SK-N-SH treated with all-trans-retinoic acid at 6 μM for 48 hours (cell line): ENCODE measurements around the gene FPGS.

ENCODE experiments used
- ATAC-seq: fragments of 200-7000 bp; cut with Tn5 transposase; 3 replicates; pipeline ENCODE4 v1.9.1; 2020; ENCODE audit warnings: mild to moderate bottlenecking, moderate library complexity
- ARNTL ChIP-seq: fragments of 450-650 bp; formaldehyde crosslinking; IDR thresholded peaks from 2 replicates; pipeline ENCODE4 v1.5.0; 2020; ENCODE audit warnings: low read depth, mild to moderate bottlenecking, moderate library complexity, borderline replicate concordance
- BACH2 ChIP-seq: fragments of 250-450 bp; sonication (Bioruptor Pico); IDR thresholded peaks from 2 replicates; pipeline ENCODE4 v1.9.0; 2021; ENCODE audit warnings: mild to moderate bottlenecking, borderline replicate concordance
- CREB5 ChIP-seq: fragments of 250-450 bp; sonication (Bioruptor Pico); IDR thresholded peaks from 2 replicates; pipeline ENCODE4 v1.5.1; 2020; ENCODE audit warnings: low read depth, mild to moderate bottlenecking, moderate library complexity
- CSDC2 ChIP-seq: fragments of 250-450 bp; sonication (Bioruptor Pico); IDR thresholded peaks from 2 replicates; pipeline ENCODE4 v1.5.0; 2020; ENCODE audit warnings: mild to moderate bottlenecking, moderate library complexity
- CSRNP3 ChIP-seq: fragments of 250-450 bp; sonication (Bioruptor Pico); IDR thresholded peaks from 2 replicates; pipeline ENCODE4 v1.5.1; 2021; ENCODE audit warnings: mild to moderate bottlenecking, moderate library complexity
- ESRRG ChIP-seq: fragments of 250-450 bp; sonication (Bioruptor Pico); IDR thresholded peaks from 2 replicates; pipeline ENCODE4 v1.6.1; 2021; ENCODE audit warnings: mild to moderate bottlenecking
- GLIS3 ChIP-seq: fragments of 250-450 bp; sonication (Bioruptor Pico); IDR thresholded peaks from 2 replicates; pipeline ENCODE4 v1.5.0; 2020; ENCODE audit warnings: mild to moderate bottlenecking, moderate library complexity
- ISL1 ChIP-seq: fragments of 250-450 bp; sonication (Bioruptor Pico); IDR thresholded peaks from 2 replicates; pipeline ENCODE4 v2.1.2; 2022; ENCODE audit warnings: mild to moderate bottlenecking, moderate library complexity
- OSR1 ChIP-seq: fragments of 250-450 bp; sonication (Bioruptor Pico); IDR thresholded peaks from 2 replicates; pipeline ENCODE4 v1.8.0; 2022; ENCODE audit warnings: moderate library complexity, mild to moderate bottlenecking, inconsistent platforms
- POU6F1 ChIP-seq: fragments of 250-450 bp; sonication (Bioruptor Pico); IDR thresholded peaks from 2 replicates; pipeline ENCODE4 v1.8.0; 2021; ENCODE audit warnings: low read depth, mild to moderate bottlenecking, moderate library complexity, borderline replicate concordance
- PPARA ChIP-seq: fragments of 250-450 bp; sonication (Bioruptor Pico); IDR thresholded peaks from 2 replicates; pipeline ENCODE4 v1.5.0; 2020; ENCODE audit warnings: mild to moderate bottlenecking, borderline replicate concordance
- RARB ChIP-seq: fragments of 250-450 bp; sonication (Bioruptor Pico); IDR thresholded peaks from 2 replicates; pipeline ENCODE4 v1.8.0; 2021; ENCODE audit warnings: mild to moderate bottlenecking, moderate library complexity
- TCF4 ChIP-seq: fragments of 250-450 bp; sonication (Bioruptor Pico); IDR thresholded peaks from 2 replicates; pipeline ENCODE4 v1.8.0; 2021; ENCODE audit warnings: mild to moderate bottlenecking, moderate library complexity, borderline replicate concordance
- TOX ChIP-seq: fragments of 250-450 bp; sonication (Bioruptor Pico); IDR thresholded peaks from 2 replicates; pipeline ENCODE4 v1.8.0; 2021; ENCODE audit warnings: mild to moderate bottlenecking, moderate library complexity, borderline replicate concordance
- ZC3H10 ChIP-seq: fragments of 250-450 bp; sonication (Bioruptor Pico); IDR thresholded peaks from 2 replicates; pipeline ENCODE4 v1.5.1; 2021; ENCODE audit warnings: mild to moderate bottlenecking, moderate library complexity
- ZFP30 ChIP-seq: fragments of 450-650 bp; formaldehyde crosslinking; IDR thresholded peaks from 2 replicates; pipeline ENCODE4 v1.5.0; 2022; ENCODE audit warnings: mild to moderate bottlenecking, moderate library complexity
- ZNF565 ChIP-seq: fragments of 450-650 bp; formaldehyde crosslinking; conservative IDR thresholded peaks from 2 replicates; pipeline ENCODE4 v1.5.0; 2020; ENCODE audit warnings: low read depth, mild to moderate bottlenecking, moderate library complexity
- ZNF70 ChIP-seq: fragments of 450-650 bp; formaldehyde crosslinking; IDR thresholded peaks from 2 replicates; pipeline ENCODE4 v1.5.0; 2020; ENCODE audit warnings: mild to moderate bottlenecking, moderate library complexity
- TF ChIP-seq, protein P1 (sequence below): fragments of 250-450 bp; sonication (Bioruptor Pico); IDR thresholded peaks from 2 replicates; pipeline ENCODE4 v1.5.0; 2020; ENCODE audit warnings: mild to moderate bottlenecking, moderate library complexity
- TF ChIP-seq, protein P2 (sequence below): fragments of 250-450 bp; sonication (Bioruptor Pico); IDR thresholded peaks from 2 replicates; pipeline ENCODE4 v1.8.0; 2020; ENCODE audit warnings: mild to moderate bottlenecking, moderate library complexity, borderline replicate concordance

The FPGS gene

GRCh38 chr9:127761491-127761956 lies 41.2 kb upstream of the FPGS start:
- no peak; the same call in 2 of the 3 replicates for ATAC-seq
- TF ChIP-seq CREB5 (CRISPR knock-in tag) (no peak), ARNTL (CRISPR knock-in tag) (no peak), CSDC2 (CRISPR knock-in tag) (no peak), BACH2 (no peak), ZC3H10 (CRISPR knock-in tag) (no peak), GLIS3 (no peak), ZFP30 (CRISPR knock-in tag) (no peak), POU6F1 (CRISPR knock-in tag) (no peak), OSR1 (CRISPR knock-in tag) (no peak), ESRRG (CRISPR knock-in tag) (no peak), PPARA (no peak), TCF4 (CRISPR knock-in tag) (no peak), RARB (no peak), ISL1 (CRISPR knock-in tag) (no peak), TOX (no peak), ZNF565 (CRISPR knock-in tag) (no peak)
- TF ChIP-seq, protein P1, sequence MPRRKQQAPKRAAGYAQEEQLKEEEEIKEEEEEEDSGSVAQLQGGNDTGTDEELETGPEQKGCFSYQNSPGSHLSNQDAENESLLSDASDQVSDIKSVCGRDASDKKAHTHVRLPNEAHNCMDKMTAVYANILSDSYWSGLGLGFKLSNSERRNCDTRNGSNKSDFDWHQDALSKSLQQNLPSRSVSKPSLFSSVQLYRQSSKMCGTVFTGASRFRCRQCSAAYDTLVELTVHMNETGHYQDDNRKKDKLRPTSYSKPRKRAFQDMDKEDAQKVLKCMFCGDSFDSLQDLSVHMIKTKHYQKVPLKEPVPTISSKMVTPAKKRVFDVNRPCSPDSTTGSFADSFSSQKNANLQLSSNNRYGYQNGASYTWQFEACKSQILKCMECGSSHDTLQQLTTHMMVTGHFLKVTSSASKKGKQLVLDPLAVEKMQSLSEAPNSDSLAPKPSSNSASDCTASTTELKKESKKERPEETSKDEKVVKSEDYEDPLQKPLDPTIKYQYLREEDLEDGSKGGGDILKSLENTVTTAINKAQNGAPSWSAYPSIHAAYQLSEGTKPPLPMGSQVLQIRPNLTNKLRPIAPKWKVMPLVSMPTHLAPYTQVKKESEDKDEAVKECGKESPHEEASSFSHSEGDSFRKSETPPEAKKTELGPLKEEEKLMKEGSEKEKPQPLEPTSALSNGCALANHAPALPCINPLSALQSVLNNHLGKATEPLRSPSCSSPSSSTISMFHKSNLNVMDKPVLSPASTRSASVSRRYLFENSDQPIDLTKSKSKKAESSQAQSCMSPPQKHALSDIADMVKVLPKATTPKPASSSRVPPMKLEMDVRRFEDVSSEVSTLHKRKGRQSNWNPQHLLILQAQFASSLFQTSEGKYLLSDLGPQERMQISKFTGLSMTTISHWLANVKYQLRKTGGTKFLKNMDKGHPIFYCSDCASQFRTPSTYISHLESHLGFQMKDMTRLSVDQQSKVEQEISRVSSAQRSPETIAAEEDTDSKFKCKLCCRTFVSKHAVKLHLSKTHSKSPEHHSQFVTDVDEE: no peak
- TF ChIP-seq, all 23 proteins: peak for 0

- TF ChIP-seq RARB: no peak
- no peak for TF ChIP-seq CSRNP3
- TF ChIP-seq GLIS3: no peak
- TF ChIP-seq POU6F1 (CRISPR knock-in tag): no peak
- no peak for TF ChIP-seq ZNF565 (CRISPR knock-in tag)
- no peak for TF ChIP-seq ESRRG (CRISPR knock-in tag)
- TF ChIP-seq ZFP30 (CRISPR knock-in tag): no peak
- no peak for TF ChIP-seq ZC3H10 (CRISPR knock-in tag)
- TF ChIP-seq BACH2: no peak
- TF ChIP-seq CREB5 (CRISPR knock-in tag): no peak
- no peak for TF ChIP-seq CSDC2 (CRISPR knock-in tag)
- no peak for TF ChIP-seq OSR1 (CRISPR knock-in tag)
- no peak for TF ChIP-seq TOX
- no peak for TF ChIP-seq ARNTL (CRISPR knock-in tag)
- no peak for TF ChIP-seq PPARA
- TF ChIP-seq, protein P1: no peak
- TF ChIP-seq, protein P2, sequence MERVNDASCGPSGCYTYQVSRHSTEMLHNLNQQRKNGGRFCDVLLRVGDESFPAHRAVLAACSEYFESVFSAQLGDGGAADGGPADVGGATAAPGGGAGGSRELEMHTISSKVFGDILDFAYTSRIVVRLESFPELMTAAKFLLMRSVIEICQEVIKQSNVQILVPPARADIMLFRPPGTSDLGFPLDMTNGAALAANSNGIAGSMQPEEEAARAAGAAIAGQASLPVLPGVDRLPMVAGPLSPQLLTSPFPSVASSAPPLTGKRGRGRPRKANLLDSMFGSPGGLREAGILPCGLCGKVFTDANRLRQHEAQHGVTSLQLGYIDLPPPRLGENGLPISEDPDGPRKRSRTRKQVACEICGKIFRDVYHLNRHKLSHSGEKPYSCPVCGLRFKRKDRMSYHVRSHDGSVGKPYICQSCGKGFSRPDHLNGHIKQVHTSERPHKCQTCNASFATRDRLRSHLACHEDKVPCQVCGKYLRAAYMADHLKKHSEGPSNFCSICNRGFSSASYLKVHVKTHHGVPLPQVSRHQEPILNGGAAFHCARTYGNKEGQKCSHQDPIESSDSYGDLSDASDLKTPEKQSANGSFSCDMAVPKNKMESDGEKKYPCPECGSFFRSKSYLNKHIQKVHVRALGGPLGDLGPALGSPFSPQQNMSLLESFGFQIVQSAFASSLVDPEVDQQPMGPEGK: no peak
- TF ChIP-seq TCF4 (CRISPR knock-in tag): no peak
- TF ChIP-seq ZNF70: no peak
- ATAC-seq: no peak
These were observed 40.5 kb upstream of the FPGS start for GRCh38 chr9:127762111-127762676.
